Mesothelial cell of epicardium (in vitro differentiated cells): ENCODE data around the gene ABCB6. TPM values are rescaled to one million over a fixed set of nuclear protein-coding genes. Genes with fewer than 3 reads are reported as not detected.

Experiments used
- DNase-seq, 2 experiments: peaks; one replicate each; pipeline ENCODE4 v3.0.0; 2021; ENCODE audit warnings: low spot score in 2 of 2; ENCODE audit not compliant: unreplicated experiment in 2 of 2
- H3K27ac Mint-ChIP-seq: 2 replicates; pipeline ENCODE4 v1.8.0; 2021; ENCODE audit warnings: mixed read lengths
- H3K27me3 Mint-ChIP-seq: 2 replicates; pipeline ENCODE4 v1.8.0; 2021; ENCODE audit warnings: low read depth, mixed read lengths
- H3K36me3 Mint-ChIP-seq: 2 replicates; pipeline ENCODE4 v1.8.0; 2021; ENCODE audit warnings: mixed read lengths
- H3K4me1 Mint-ChIP-seq: 2 replicates; pipeline ENCODE4 v1.8.0; 2021; ENCODE audit warnings: mixed read lengths
- H3K4me3 Mint-ChIP-seq: 2 replicates; pipeline ENCODE4 v1.8.0; 2021; ENCODE audit warnings: mild to moderate bottlenecking, moderate library complexity, mixed read lengths
- H3K9me3 Mint-ChIP-seq: 2 replicates; pipeline ENCODE4 v1.8.0; 2021; ENCODE audit warnings: mixed read lengths
- total RNA-seq: library from RNA; stranded (reverse); gene quantifications from 3 replicates; pipeline ENCODE4 v1.2.1, GENCODE V29; 2021
- TF ChIP-seq, protein P1 (sequence below): fragments of 200-600 bp; sonication (generic); IDR thresholded peaks from one replicate; pipeline ENCODE4 v1.5.0; 2021; ENCODE audit warnings: antibody characterized with exemption; ENCODE audit not compliant: unreplicated experiment

ABCB6 gene
- total RNA-seq, 1 donor from 2014 or later: 28.1 TPM

DNA sequence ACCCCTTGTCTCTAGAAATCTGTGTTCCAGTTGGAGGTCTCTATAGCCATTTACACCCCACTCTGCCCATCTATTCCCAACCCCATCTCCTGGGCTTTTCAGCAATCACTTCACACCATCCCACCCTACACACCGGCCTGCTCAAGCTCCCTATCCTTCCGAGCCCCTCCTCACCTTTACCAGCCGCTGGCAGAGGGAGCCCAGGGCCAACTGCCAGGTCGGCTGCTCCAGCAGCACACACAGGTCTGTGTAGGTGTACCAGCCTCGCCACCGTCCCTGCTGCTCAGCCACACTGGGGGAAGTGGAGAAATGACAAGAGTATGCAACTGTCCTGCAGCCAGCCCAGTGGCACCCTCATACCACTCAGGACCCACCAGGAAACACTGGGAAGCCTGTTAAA, 45.6 kb downstream of the ABCB6 start:
- no peak overlapping the region for H3K27ac Mint-ChIP-seq
- H3K9me3 Mint-ChIP-seq: no peaks in the 10 kb centered on the region
- H3K36me3 Mint-ChIP-seq: peaks cover 10% of the 10 kb centered on the region
- H3K4me3 Mint-ChIP-seq: no peak overlapping the region
- TF ChIP-seq, protein P1, sequence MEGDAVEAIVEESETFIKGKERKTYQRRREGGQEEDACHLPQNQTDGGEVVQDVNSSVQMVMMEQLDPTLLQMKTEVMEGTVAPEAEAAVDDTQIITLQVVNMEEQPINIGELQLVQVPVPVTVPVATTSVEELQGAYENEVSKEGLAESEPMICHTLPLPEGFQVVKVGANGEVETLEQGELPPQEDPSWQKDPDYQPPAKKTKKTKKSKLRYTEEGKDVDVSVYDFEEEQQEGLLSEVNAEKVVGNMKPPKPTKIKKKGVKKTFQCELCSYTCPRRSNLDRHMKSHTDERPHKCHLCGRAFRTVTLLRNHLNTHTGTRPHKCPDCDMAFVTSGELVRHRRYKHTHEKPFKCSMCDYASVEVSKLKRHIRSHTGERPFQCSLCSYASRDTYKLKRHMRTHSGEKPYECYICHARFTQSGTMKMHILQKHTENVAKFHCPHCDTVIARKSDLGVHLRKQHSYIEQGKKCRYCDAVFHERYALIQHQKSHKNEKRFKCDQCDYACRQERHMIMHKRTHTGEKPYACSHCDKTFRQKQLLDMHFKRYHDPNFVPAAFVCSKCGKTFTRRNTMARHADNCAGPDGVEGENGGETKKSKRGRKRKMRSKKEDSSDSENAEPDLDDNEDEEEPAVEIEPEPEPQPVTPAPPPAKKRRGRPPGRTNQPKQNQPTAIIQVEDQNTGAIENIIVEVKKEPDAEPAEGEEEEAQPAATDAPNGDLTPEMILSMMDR: no peak
- H3K4me1 Mint-ChIP-seq: peaks cover 19% of the 10 kb centered on the region
- no peaks in the 10 kb centered on the region for H3K27me3 Mint-ChIP-seq
- no peak for DNase-seq

DNA sequence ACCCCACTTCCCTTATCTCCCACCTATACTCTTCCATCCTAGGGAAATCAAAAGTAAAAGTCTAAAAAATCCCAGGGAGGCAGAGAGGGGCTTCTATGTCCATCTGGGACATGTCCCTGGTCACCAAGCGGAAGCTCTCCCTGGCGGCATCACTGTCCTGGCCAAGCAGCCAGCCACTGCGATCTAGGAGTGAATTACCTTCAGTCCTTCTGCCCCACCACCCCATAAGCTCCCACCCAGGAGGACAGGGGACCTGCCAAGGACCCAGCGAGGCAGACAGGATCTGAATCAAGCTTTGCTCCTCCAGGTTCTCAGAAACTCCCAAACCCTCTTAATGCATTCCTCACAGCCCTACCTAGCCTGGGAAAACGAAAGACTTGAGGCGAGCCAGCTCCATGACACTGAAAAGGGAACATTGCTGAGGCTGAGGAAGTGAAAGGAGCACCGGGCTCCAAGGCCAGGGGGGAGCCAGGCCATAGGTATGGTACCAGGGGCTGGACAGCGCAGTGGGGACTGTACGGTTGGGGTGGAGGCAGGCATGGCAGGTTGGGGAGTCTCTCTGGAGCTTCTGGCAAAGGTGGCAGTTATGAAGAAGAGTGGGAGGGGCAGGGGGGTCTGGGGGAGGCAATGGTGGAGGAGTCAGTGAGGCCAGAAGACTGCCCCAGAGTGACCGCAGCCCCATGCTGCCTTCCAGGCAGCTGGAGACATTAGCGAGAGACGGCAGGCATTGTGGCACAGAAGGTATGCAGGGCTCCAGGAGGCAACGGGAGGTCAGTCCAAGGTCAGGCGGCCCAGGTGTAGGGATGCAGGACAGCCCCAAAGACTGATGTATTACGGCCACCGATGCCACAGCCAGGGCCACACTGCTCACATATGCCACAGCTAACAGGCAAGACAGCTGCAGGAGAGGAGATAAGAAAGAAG, 46.3 kb downstream of the ABCB6 start:
- H3K4me1 Mint-ChIP-seq: peaks cover 17% of the 10 kb centered on the region
- H3K36me3 Mint-ChIP-seq: peaks cover 10% of the 10 kb centered on the region
- no peaks in the 10 kb centered on the region for H3K9me3 Mint-ChIP-seq
- TF ChIP-seq, protein P1: no peak
- H3K27ac Mint-ChIP-seq: no peak overlapping the region
- H3K27me3 Mint-ChIP-seq: no peaks in the 10 kb centered on the region
- no peak overlapping the region for H3K4me3 Mint-ChIP-seq
- no peak for DNase-seq

DNA sequence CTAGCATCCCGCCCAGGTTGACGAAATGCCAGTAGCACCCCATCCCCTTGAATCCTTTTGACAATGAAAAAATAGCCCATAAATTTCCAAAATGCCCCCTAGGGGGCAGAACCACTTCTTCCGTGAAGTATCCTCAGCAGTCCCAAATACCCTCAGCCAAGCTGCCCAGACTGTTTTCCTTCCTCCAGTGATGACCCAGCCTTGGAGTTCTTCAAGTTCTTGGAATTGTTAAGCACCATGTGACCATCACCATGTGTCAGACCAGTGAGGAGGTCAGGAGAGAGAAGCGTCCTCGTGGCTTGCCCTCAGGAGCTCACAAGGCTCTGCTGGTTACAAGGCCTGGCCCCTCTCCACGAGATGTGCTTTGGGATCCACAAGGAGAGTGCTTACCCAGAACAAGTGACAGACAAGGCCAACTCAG, 47.5 kb downstream of the ABCB6 start:
- H3K4me3 Mint-ChIP-seq: no peak overlapping the region

DNA sequence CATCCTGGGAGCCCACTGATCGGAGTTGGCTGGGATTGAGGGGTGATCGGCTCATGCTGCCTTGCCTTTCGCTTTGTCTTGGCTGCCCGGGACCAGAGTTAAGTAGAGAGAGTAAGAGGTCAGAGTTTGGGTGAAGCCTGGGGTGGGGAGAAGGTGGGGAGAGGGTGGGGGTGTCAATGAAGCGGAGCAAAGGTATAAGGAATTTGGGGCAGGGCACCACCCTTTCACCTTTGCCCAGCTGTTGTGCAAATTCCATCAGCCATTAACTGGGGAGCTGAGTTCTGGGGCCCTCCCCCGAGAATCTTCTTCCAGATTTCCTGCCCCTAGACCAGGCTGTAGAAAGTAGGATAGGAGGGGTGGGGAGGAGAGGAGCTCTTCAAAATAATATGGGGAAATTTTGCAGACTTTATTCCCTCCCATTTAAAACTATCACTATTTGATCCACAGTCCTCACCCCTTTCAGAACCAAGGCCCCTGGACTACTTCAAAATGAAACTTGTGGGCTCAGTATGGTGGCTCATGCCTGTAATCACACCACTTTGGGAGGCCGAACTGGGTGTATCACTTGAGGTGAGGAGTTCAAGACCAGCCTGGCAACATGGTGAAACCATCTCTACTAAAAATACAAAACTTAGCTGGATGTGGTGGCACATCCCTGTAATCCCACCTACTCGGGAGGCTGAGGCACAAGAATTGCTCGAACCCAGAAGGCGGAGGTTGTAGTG, 48.7 kb downstream of the ABCB6 start, which contains the start of gene SLC23A3:
SLC23A3 (minus strand) TSS at position 100 of the 725 bp plus-strand sequence; CDS start at position 55, 45 bp downstream.
- Mint-ChIP-seq H3K9me3 (no peaks in the 10 kb centered on the region), H3K27me3 (no peaks in the 10 kb centered on the region), H3K27ac (no peak within 1 kb of the TSS), H3K4me1 (peaks cover 4% of the 10 kb centered on the region), H3K4me3 (no peak within 1 kb of the TSS), H3K36me3 (peaks cover 10% of the 10 kb centered on the region)
- no peak for DNase-seq
- TF ChIP-seq, protein P1: no peak

More for the DNA sequence above, 47.5 kb downstream of the ABCB6 start:
- TF ChIP-seq, protein P1: peak; percentile 85
- no peaks in the 10 kb centered on the region for H3K27me3 Mint-ChIP-seq
- peaks cover 12% of the 10 kb centered on the region for H3K4me1 Mint-ChIP-seq
- H3K36me3 Mint-ChIP-seq: peaks cover 10% of the 10 kb centered on the region
- H3K9me3 Mint-ChIP-seq: no peaks in the 10 kb centered on the region
- no peak for DNase-seq
- peak overlapping the region; percentile 13 for H3K27ac Mint-ChIP-seq

DNA sequence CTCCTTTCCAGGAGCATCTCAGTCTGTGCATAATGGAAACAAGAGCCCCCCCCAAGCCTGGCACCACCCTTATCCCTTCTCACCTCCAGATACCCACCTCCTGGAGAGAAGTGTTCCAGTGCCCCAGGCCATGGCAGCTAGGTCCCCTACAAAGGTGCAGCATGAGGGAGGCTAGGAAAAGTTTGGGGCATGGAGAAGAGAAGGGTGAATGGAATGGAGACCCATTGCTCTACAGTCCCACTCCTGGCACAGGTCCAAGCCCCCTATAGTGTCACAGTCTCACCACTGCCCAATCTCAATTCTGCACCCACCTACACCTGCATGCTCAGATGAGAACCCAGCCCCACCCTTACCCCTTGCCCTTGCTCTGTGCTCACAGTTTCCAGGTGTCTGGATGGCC, 49.8 kb downstream of the ABCB6 start:
- peaks cover 2% of the 10 kb centered on the region for H3K4me1 Mint-ChIP-seq
- no peak for DNase-seq
- H3K4me3 Mint-ChIP-seq: no peak overlapping the region
- TF ChIP-seq, protein P1: no peak
- peaks cover under 1% of the 10 kb centered on the region for H3K27me3 Mint-ChIP-seq
- no peaks in the 10 kb centered on the region for H3K9me3 Mint-ChIP-seq
- no peak overlapping the region for H3K27ac Mint-ChIP-seq
- peaks cover under 1% of the 10 kb centered on the region for H3K36me3 Mint-ChIP-seq
